ENCODE measurements around the gene NOTCH1.

The NOTCH1 gene

DNA sequence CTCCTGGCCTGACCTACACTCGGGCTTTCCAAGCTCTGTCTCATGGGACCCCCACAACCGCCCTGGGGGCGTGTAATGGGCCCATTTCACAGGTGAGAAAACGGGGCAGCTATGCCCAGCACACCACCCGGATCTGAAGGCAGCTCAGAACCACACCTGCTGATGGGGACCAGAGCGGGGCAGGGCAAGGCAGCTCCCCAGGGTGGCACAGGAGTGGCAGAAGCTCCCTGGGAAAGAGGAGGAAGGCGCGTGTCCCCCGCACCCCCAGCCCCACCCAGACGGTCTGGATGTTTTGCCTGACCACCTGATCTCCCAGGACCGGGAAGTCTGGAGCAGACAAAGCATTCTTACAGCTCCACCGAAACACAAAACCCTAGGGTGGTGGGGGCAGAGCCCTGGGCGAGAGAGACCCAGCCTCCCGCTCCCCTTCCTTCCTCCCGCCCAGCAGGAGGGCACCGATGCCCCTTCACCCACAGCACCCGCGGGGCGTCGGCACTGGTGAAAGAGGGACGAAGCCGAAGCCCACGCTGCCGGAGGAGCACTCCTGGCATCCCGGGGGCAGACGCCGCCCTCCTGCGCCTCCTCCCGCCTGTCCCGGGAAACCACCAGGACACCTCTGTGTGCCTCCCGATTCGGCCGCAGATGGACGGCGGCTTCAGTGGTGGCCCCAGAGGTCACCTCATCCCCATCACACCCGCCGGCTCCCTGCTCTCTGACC, 14.5 kb downstream of the NOTCH1 start:
- FAIRE-seq = no peak

DNA sequence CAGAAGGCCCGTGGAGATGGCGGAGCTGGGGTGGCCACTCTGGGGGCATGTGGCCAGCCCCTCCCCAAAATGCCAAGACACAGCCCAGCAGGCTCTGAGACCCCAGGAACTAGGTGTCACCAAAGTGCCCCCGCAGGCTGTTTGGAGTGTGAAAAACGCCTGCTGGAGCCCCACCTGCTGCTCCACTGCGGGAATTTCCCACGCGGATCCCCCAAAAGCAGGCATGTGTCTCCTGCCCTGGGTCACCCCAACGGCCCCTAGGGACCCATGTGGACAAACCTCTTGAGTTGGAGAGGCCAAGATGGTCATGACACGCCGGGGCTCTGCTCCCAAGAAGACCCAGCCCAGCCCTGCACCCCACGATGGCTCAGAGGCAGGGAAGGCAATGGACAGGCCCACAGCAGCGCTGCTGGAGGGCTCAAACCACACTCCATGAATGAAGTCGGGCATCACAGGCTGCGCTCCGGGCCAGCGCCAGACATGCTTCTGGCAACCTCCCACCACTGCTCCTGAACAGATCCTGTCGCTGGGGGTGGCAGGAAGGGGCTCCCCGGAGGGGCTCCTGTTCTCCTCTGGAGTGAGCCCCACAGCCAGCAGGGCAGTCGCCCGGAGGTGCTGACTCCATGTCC, 15.3 kb downstream of the NOTCH1 start:
- FAIRE-seq = no peak

DNA sequence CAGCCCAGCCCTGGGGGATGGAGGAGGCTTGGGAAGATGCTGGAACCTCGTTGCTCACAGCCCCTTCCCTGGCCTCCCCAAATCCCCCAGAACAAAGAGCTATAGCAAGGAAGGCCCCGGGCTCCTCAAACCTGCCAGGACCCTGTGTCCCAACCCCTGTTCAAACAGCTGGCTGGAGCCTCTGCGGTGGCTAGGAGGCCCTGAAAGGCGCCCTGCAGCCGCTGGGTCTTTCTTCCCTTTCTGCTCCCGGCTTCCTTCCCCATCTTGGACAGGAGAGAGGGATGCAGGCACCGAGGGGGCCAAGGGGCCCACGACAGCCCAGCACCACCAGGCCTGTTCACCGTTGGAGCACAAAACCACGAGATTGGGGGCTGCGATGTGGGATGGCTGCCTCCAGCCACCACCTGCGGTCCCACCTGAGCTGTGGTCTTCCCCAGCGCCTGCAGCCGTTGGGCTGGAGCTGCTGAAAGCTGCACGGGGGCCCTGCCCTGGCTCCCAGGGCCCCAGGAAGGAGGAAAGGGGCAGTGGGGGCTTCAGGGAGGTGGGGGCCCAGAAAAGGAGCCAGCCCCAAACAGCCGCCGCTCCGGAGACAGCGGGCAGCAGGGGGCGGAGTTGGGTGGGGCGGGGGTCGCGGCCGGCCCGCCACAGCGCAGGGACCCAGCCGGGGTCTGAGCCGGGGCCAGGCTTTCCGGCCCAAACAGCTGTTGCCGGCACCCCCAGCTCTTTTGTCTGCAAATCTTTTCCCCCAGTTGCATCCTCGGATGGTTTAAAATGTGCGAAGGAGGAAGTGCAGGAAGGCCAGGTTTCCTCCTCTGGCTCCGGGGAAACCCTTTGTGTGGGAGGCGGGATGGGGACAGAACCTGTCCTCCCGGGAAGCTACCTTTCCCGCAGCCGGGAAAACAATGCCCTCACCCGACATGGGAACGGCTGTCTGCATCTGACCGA, 16.1 kb downstream of the NOTCH1 start:
- no peak for FAIRE-seq

DNA sequence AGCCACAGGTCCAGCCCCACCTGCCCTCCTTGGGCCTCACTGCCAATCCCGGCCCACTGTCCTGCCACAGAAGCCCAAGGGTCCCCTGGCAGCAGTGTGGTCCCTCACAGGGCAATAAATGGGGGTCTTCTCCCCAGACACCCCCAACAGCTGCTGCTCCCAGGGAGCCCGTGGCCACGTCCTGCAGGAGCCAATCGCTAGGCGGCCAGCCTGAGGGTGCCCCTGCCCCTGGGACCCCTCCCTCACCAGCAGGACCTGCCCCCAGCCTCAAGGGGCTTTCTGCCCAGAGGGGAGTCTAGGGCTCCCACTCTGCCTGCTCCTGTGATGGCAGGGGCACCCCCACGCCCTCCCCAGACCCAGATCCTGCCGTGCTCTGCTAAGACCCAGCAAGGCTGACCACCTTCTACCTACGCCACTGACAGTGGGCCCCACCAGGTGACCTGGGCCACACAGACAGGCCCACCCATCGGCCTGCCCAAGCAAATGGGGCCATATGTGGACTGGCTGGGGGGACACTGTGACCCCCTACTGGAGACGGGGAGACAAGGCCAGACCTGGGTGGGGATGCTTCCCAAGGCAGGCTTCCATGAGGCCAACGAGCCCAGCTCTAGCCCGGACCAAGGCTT, 17.0 kb downstream of the NOTCH1 start:
- FAIRE-seq = no peak

DNA sequence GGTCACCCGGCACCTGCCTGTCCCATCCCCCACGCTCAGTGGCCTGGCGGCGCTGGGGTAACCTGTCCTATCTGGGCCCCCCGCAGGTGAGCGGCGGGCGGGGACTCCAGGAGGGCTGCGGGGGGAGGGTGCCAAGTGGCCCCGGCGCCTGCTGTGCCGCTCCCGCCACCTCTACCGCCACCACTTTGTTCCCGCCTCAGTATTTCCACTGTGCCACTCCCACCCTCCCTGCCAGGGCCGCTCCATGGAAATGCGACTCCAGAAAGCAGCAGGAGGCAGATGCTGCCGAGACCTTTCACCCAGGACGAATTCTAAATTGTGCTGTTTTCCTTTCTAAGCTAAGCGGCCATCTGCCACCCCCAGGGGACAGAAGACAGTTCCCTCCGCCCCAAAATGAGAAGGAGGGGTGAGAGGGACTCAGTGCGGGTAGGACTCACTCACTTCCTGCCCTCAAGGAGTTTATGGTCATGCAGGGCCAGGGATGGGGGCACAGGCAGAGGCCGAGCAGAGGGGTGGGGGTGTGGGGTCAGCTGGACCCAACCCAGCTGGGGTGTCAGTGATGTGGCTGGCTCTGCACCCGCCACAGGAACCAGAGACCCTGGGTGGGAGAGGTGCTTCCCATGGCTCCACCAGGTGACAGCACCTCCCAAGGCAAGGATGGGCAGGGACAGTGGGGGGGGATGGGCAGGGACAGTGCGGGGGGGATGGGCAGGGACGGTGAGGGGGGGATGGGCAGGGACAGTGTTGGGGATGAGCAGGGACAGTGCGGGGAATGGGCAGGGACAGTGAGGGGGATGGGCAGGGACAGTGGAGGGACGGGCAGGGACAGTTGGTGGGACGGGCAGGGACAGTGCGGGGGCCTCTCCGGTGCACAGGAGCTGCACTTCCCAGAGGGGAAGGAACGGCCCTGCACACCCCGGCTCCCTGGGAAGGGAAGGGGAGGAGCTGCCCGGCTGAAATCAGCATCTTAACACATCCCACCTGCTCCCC, 17.8 kb downstream of the NOTCH1 start:
- no peak for FAIRE-seq

DNA sequence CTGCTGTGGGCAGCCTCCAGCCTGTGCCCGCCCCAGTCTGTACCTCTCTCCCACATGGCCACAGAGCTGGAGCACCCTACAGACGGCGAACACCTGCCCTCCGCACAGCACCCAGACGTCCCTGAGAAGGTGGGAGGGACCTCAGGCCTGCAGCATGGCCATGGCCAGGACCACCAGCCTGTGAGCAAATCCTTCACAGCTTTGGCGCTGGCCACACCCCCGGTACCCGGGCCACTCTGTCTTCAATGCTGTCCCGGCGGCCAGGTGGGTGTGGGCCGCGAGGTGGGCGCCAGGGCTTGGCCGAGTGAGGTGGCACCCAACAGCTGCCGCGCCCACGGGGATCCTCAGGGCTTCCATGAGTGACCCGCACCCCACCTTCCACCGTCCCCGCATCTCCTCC, 18.7 kb downstream of the NOTCH1 start:
- FAIRE-seq = no peak

DNA sequence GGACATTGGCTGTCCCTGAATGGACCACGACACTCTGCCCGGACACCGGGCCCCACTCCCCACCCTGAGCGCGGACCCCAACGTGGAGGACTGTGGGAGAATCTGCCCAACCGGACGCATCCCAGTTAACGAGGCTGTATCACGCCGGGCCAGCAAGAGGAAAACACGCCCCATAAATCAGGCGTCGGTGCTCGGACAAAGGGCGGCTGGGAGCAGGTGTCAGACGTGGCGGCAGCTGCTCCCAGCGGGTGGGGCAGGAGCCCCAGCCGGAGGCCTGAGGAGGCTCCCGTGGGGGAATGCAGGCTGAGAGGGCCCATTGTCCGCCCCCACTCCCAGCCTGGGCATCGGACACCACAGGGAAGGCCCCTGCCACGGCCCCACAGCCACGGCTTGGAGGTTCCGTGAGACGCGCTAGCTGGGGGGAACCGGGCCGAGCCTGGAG, 19.2 kb downstream of the NOTCH1 start:
- FAIRE-seq = no peak

DNA sequence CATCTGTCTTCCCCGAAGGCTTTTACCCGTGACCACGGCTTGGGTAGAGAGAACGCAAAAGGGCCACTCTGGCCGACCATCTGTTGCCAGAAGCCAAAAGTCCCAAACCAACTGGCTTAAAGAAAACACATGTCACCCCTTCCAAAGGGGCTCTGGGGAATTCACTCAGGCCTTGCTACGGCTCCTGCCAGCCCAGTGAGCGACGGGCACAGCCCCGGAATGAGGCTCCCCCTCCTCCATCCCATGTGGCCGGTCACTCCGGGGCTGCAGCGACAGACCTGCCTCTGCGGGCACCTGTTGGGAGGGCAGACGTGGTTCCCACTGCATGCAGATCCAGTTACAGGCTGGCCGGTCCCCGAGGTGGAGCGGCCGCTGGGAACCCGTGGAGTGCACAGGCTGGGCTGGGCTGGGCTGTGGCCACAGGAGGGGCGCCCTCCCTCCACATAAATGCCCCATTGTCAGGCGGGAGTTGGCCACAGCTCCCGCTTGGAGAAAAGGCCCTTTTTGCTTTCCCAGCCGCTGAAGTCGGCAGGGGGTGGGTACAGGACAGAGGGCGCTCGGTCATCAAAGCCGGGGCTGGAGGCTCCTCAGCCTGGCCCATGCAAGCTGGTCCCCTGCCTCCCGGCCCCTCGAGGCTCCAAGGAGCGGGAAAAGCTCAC, 19.9 kb downstream of the NOTCH1 start:
- FAIRE-seq = no peak

DNA sequence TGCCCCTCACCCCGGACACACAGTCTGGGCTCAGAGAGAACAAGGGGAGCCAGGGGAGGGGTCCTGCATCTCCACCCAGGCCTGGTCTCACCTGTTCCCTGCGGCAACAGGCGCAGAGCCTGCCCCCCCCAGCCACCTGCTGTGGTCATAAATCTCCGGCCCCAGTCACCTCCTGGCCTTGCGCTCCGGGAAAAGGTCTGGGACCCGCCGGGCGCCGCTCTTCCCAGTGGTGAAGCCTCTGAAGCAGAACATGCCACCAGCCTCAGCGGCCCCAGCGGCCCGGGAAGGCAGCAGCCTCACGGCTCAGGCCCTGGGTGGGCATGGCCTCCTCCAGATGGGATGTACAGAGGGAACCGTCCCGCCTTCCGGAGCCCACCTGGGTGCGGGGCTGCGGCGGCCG, 20.6 kb downstream of the NOTCH1 start:
- FAIRE-seq = no peak

DNA sequence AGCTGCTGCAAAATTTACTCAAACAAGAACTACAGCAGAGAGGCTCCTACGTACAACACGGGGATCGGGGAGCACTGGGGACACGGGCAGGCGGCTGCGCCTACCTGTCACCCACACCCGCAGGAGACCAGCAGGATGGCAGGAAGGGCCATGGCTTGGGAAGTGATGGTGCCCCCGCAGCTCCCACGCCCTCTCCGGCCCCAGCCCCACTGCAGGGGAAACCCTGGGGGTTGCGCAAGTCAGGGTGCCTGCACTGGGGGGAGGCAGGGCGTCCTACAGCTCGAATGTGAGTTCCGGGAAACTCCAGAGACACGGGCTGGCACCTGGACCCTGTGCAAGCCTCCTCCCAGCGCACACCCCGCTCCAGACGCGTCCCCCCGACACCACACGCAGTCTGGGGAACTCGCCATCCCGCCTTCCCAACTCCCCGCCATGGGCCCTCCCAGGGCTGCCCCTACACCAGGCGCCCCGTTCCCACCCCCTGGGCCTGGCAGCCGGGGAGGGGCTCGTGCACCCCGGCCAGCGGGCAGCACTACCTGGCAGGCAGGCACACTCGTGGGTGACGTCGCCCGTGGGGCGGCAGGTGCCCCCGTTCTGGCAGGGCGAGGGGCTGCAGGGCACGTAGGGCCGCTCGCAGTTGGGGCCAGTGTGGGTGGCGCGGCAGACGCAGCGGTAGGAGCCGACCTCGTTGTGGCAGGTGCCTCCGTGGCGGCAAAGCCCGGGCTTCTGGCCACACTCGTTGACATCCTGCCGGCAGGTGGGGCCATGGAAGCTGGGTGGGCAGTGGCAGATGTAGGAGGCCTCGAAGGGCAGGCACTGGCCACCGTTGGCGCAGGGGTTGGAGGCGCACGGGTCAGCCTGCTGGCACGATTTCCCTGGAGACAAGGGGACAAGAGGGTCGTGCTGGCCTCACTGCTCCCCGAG, 23.3 kb downstream of the NOTCH1 start:
- no peak for FAIRE-seq

DNA sequence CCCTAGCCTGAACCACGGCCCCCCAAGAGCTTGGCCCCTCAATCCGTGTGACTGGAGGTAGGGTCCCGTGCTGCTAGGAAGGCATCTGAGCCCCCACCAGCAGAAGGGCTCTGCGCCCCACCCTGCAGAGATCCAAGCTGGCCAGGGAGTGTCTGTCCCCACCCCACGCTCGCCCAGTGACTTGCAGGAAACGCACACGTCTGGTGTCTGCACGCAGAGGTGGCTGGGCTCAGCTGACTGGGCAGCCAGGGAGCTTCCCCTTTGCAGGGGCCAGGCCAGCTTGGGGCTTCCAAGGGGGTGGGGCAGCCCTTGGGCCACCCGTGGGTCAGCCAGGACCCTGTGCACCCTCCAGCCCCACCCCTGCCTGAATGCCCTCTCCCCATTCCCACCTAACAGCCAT, 24.3 kb downstream of the NOTCH1 start:
- no peak for FAIRE-seq

DNA sequence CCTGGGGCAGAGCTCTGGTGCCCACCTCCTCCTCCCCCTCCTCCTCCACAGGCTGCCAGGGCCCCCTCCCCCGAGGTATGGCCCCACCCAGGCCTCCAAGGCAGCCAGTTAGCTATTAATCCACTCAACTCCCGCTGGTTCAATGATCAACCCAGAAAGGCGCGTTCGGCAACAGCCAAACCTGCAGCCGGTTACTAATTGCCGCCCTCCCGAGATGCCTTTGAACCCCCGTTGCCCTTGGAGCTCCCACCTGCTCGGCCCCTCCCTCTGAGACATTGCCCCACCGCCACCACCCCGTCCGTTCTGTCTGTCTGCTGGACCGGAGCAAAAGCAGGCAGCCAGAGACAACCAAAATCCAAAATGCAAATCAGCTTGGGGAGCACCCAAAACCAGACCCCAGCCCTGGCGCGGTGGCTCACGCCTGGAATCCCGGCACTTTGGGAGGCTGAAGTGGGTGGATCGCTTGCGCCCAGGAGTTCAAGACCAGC, 25.8 kb downstream of the NOTCH1 start:
- no peak for FAIRE-seq

DNA sequence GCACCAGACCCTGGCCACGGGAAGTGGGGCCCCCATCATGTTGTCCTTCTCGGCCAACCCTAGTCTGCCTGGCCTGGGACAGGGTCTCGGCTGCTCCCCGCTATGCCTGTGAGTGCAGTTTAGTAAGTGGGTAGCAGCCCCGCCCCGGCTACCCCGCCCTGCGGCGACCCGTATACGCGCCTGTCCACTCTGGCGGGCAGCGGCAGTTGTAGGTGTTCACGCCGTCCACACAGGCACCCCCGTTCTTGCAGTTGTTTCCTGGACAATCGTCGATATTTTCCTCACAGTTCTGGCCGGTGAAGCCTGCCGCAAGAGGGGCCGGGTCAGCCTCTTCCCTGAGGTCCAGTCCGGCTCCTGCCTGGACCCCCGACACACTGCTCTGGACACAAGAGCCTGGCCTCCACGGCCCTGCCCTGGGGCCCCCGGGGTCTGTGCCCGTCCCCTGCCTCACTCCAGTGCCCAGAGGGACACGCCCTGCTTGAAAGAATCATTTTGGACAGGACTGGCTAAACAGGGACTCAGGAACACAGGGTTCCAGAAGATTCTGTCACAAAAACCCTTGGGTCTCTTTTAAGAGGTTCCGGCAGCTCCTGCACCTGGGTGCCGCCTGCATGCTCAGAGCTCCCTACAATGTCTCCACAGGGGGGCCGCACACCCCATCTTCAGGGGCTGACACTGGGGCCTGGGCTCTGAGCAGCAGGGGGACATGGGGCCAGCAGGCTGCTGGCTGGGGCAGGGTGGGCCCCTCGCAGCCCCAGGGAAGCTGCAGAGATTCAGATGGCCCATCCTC, 26.4 kb downstream of the NOTCH1 start:
- no peak for FAIRE-seq

DNA sequence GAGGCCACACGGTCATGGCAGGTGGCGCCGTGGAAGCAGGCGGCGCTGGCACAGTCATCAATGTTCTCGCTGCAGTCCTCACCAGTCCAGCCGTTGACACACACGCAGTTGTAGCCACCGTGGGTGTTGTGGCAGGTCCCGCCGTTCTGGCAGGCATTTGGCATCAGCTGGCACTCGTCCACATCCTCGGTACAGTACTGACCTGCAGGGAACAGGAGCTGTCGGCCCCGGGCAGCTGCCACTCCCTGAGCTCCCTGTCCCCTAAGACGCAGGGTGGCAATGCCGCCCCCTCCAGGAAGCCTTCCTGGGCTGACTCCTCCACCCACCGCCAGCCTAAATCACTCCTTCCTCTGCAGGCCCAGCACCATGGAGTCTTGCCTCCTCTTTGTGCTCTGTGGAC, 27.2 kb downstream of the NOTCH1 start:
- no peak for FAIRE-seq

DNA sequence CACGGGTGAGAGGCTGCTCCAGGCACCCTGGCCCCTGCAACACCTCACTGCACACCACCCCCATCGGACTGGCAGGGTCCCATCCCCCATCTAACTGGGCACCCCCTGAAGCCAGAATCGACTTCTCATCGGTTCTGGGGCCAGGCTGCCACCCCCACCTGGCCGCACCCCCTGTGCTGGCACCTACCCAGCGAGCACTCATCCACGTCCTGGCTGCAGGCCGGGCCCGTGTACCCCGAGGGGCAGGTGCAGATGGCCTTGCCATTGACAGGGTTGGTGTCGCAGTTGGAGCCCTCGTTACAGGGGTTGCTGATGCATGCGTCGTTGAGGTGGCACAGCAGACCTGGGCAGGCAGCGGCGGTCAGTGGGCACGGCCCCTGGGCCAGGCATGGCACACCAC, 27.9 kb downstream of the NOTCH1 start:
- no peak for FAIRE-seq

DNA sequence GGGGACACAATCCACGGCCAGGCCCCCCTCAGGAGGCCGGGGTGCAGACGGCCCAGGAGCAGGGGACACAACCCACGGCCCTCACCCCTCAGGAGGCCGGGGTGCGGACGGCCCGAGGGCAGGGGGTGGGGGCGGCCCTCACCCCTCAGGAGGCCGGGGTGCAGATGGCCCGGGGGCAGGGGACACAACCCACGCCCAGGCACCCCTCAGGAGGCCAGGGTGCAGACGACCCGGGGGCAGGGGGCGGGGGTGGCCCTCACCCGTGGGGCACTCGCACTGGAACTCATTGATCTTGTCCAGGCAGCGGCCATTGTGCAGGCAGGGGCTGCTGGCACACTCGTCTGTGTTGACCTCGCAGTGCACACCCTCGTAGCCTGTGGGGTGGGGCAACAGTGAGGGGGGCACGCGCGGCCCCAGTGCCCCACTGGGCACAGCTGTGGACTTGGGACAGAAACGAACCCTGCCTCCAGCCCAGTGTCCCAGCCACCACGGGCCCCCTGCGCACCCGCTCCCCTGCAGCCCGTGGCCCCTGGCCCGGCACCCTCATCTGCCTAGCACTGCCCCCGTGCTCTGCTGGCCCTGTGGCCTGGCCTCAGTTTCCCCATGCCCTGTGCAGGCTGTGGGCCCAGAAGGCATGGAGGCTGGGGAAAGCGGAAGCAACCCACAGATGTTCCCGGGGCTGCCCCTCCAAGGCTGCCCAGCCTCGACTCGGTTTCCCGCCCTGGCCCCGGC, 28.7 kb downstream of the NOTCH1 start:
- FAIRE-seq = no peak

DNA sequence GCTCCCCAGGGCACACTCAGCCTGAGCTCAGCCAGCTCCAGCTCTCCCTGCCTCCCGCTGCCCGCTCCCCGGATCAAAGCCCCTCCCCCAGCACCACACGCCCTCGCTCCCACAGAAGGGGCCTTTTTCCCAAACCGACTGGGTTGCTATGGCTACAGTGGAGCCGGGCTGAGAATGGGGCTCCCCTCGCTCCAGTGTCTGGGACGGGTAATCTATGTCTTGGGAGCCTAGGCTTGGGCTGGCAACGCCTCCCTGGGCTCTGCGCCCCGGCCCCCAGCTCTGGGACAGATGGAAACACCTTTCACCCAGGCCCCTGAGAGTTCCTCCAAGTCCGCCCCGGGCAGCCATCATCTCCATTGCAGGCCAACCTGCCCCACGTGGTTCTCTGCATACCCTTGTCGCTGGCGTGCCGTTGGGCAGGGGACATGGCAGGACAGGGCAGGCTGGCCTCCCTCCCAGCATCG, 29.6 kb downstream of the NOTCH1 start:
- FAIRE-seq = no peak

DNA sequence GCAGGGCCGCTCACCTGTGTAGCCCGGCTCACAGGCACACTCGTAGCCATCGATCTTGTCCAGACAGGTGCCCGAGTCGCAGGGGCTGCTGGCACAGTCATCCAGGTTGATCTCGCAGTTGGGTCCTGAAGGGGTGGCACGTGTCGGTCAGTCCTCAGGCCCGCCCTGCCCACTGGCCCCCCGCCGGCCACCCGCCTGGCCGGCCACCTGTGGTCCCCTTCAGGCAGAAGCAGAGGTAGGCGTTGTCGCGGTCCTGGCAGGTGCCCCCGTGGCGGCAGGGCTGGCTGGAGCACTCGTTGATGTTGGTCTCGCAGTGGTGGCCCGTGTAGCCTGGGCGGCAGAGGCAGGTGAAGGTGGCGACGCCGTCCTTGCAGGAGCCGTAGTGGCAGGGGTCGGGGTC, 30.6 kb downstream of the NOTCH1 start:
- FAIRE-seq = no peak
